ENCODE data around the gene CATSPER4.

GRCh38 chr1:26197301-26197700 is 6.9 kb downstream of the CATSPER4 start:
- TF ChIP-seq CTCF (IDR thresholded peaks at IDR 0.05), result no peak
- no peak for TF ChIP-seq POLR2A (IDR thresholded peaks at IDR 0.05)
- no peak for TF ChIP-seq POLR2AphosphoS5 (IDR thresholded peaks at IDR 0.05; ENCODE audit: insufficient read depth in 1 of 2, low read depth in 1 of 2)

Data from vagina (tissue), 2 donors.